KMS-11 (cell line): Measurements from ENCODE around the gene MYO16.

Experiments
- H2AFZ ChIP-seq: fragments of 200-600 bp; sonication (generic); 2 replicates; pipeline ENCODE4 v1.6.1; 2016; ENCODE audit warnings: antibody characterized with exemption, mixed run types, low read depth
- H3K27ac ChIP-seq: fragments of 200-600 bp; sonication (generic); 2 replicates; pipeline ENCODE4 v1.6.1; 2016; ENCODE audit warnings: mild to moderate bottlenecking, mixed run types
- H3K27me3 ChIP-seq: fragments of 200-600 bp; sonication (generic); 2 replicates; pipeline ENCODE4 v1.6.1; 2017; ENCODE audit warnings: mild to moderate bottlenecking, low read depth, mixed run types, moderate library complexity; ENCODE audit not compliant: insufficient read depth
- H3K36me3 ChIP-seq: fragments of 200-600 bp; sonication (generic); 2 replicates; pipeline ENCODE4 v1.6.1; 2017; ENCODE audit warnings: mild to moderate bottlenecking, mixed run types; ENCODE audit not compliant: insufficient read depth
- H3K4me1 ChIP-seq: fragments of 200-600 bp; sonication (generic); 2 replicates; pipeline ENCODE4 v1.6.1; 2016; ENCODE audit warnings: mild to moderate bottlenecking, low read depth, mixed run types; ENCODE audit not compliant: poor library complexity, severe bottlenecking
- H3K4me2 ChIP-seq: fragments of 200-600 bp; sonication (generic); 2 replicates; pipeline ENCODE4 v1.7.0; 2016; ENCODE audit warnings: mild to moderate bottlenecking, mixed run types
- H3K4me3 ChIP-seq: fragments of 200-600 bp; sonication (generic); IDR thresholded peaks from 2 replicates; pipeline ENCODE4 v1.6.1; 2017; ENCODE audit warnings: low read depth, low read length, mixed read lengths; ENCODE audit not compliant: insufficient read depth
- H3K79me2 ChIP-seq: fragments of 200-600 bp; sonication (generic); 2 replicates; pipeline ENCODE4 v1.6.1; 2016; ENCODE audit warnings: low read depth, mixed run types; ENCODE audit not compliant: insufficient read depth
- H3K9ac ChIP-seq: fragments of 200-600 bp; sonication (generic); 2 replicates; pipeline ENCODE4 v1.6.1; 2016; ENCODE audit warnings: mild to moderate bottlenecking, mixed run types
- H4K20me1 ChIP-seq: fragments of 200-600 bp; sonication (generic); 2 replicates; pipeline ENCODE4 v1.6.1; 2016; ENCODE audit warnings: mild to moderate bottlenecking, mixed run types; ENCODE audit not compliant: insufficient read depth
- CTCF ChIP-seq: fragments of 200-600 bp; sonication (generic); conservative IDR thresholded peaks from 2 replicates; pipeline ENCODE4 v1.6.1; 2017; ENCODE audit warnings: low read depth, mild to moderate bottlenecking, antibody characterized with exemption, low read length, moderate library complexity, mixed read lengths

The MYO16 gene

GRCh38 chr13:109152311-109152820, 523.0 kb downstream of the MYO16 start:
- Histone ChIP-seq H3K9ac (no peak overlapping the region), H3K27ac (no peak overlapping the region), H4K20me1 (no peaks in the 10 kb centered on the region), H3K27me3 (no peaks in the 10 kb centered on the region), H3K4me3 (no peak overlapping the region), H2AFZ (no peak overlapping the region), H3K79me2 (no peaks in the 10 kb centered on the region), H3K36me3 (no peaks in the 10 kb centered on the region), H3K4me1 (no peaks in the 10 kb centered on the region), H3K4me2 (no peak overlapping the region)
- no peak for TF ChIP-seq CTCF

- Histone ChIP-seq H3K4me2 (no peak overlapping the region), H4K20me1 (no peaks in the 10 kb centered on the region), H3K4me3 (no peak overlapping the region), H3K36me3 (no peaks in the 10 kb centered on the region), H3K9ac (no peak overlapping the region), H3K4me1 (no peaks in the 10 kb centered on the region), H3K79me2 (no peaks in the 10 kb centered on the region), H3K27ac (no peak overlapping the region), H3K27me3 (no peaks in the 10 kb centered on the region), H2AFZ (no peak overlapping the region)
- TF ChIP-seq CTCF, result no peak
Measured at GRCh38 chr13:109152941-109153340, 523.5 kb downstream of the MYO16 start.

GRCh38 chr13:109154146-109154545, 524.7 kb downstream of the MYO16 start:
- H3K4me3 ChIP-seq, result no peak overlapping the region
- no peaks in the 10 kb centered on the region for H3K79me2 ChIP-seq
- no peaks in the 10 kb centered on the region for H3K36me3 ChIP-seq
- H3K9ac ChIP-seq, result no peak overlapping the region
- no peaks in the 10 kb centered on the region for H4K20me1 ChIP-seq
- no peak overlapping the region for H3K4me2 ChIP-seq
- no peak for TF ChIP-seq CTCF
- no peak overlapping the region for H3K27ac ChIP-seq
- H3K4me1 ChIP-seq, result no peaks in the 10 kb centered on the region
- H3K27me3 ChIP-seq, result no peaks in the 10 kb centered on the region
- no peak overlapping the region for H2AFZ ChIP-seq

GRCh38 chr13:109154546-109154945, 525.1 kb downstream of the MYO16 start:
- Histone ChIP-seq H3K4me2 (no peak overlapping the region), H3K4me3 (no peak overlapping the region), H3K27me3 (no peaks in the 10 kb centered on the region), H2AFZ (no peak overlapping the region), H3K36me3 (no peaks in the 10 kb centered on the region), H3K79me2 (no peaks in the 10 kb centered on the region), H3K4me1 (no peaks in the 10 kb centered on the region), H3K9ac (no peak overlapping the region), H4K20me1 (no peaks in the 10 kb centered on the region), H3K27ac (no peak overlapping the region)
- no peak for TF ChIP-seq CTCF
